ENCODE data around the gene TMEM120A. TPM values are rescaled to one million over a fixed set of nuclear protein-coding genes. Genes with fewer than 3 reads are reported as not detected.
"Not testable (repeated sequence)": the region's sequence is repeated elsewhere in the genome, so short reads cannot be mapped to it uniquely, and the experiment has no call there.

TMEM120A gene
- total and polyA plus RNA-seq, 2 experiments from 2014 or later, result 24.6 to 56.9 TPM

DNA sequence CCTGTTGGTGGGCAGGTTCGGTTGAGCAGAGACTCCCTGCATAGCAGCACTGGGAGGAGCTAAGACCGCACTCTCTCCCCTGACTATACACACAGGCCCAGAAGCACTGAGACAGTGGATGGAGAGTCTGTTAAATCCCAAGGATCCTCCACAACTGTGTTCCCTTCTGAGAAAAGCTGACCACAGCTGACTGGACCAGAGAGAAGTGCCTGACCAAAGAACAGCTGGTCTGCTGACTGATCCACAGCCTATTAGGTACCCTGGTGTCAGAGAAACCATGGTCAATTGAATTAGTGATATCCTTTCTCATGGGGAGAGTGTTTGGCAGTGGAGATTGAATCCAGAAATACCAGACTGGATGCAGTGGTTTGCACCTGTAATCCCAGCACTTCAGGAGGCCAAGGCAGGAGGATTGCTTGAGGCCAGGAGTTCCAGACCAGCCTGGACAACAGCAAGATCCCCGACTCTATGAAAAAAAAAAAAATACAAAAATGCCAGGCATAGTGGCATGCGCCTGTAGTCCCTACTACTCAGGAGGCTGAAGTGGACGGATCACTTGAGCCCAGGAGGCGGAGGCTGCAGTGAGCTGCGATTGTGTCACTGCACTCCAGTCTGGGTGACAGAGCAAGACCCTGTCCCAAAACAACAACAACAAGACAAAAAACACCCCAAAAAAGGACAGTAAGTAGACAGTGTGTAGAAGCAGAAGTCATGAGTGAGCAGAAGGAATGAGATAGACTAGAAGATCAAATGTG is 27.8 kb upstream of the TMEM120A start:
- Histone ChIP-seq H3K27me3 (no peaks in the 10 kb centered on the region), H3K36me3 (no peaks in the 10 kb centered on the region), H3K4me3 (no peak overlapping the region), H3K27ac (no peak overlapping the region), H3K4me1 (ENCODE audit: low read depth) (no peaks in the 10 kb centered on the region), H3K9me3 (ENCODE audit: low read depth) (no peaks in the 10 kb centered on the region)
- TF ChIP-seq, protein P1, sequence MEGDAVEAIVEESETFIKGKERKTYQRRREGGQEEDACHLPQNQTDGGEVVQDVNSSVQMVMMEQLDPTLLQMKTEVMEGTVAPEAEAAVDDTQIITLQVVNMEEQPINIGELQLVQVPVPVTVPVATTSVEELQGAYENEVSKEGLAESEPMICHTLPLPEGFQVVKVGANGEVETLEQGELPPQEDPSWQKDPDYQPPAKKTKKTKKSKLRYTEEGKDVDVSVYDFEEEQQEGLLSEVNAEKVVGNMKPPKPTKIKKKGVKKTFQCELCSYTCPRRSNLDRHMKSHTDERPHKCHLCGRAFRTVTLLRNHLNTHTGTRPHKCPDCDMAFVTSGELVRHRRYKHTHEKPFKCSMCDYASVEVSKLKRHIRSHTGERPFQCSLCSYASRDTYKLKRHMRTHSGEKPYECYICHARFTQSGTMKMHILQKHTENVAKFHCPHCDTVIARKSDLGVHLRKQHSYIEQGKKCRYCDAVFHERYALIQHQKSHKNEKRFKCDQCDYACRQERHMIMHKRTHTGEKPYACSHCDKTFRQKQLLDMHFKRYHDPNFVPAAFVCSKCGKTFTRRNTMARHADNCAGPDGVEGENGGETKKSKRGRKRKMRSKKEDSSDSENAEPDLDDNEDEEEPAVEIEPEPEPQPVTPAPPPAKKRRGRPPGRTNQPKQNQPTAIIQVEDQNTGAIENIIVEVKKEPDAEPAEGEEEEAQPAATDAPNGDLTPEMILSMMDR (IDR thresholded peaks at IDR 0.05; ENCODE audit: low read depth, low read length), result no peak
- DNase-seq (ENCODE audit: low read depth in 1 of 2, low spot score in 1 of 2), result no peak

DNA sequence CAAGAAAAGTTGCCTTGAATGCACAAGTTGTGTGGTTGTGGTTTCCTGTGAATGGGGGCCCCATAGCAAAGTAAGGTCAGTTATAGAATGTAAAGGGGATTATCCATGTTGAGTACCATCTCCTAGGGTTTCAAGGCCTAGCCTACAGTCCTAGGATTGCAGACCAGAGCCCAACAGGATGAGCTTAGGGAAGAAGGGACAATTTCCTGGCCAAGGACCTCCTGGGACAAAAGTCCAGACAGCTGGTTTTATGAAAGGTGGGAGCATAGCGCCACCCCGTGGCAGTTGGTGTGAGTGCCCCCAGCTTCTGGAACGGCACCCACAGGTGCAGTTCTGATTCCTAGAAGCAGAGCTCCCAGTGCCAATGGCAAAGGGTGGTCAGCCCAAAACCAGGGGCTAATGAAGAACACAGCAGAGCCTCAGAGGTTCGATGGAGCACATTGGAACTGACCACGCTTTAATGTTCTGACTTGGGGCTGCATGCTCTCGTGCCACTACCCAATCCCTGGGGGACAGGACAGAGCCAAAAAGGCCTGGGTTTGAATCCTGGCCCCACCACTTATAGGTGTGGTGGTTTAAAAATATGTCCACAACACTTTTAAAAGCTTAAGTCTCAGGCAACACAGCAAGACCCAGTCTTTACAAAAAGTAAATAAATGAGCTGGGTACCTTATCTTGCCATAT is 25.8 kb upstream of the TMEM120A start:
- Histone ChIP-seq H3K4me1 (ENCODE audit: low read depth) (peaks cover 8% of the 10 kb centered on the region), H3K27ac (no peak overlapping the region), H3K36me3 (no peaks in the 10 kb centered on the region), H3K27me3 (no peaks in the 10 kb centered on the region), H3K9me3 (ENCODE audit: low read depth) (no peaks in the 10 kb centered on the region), H3K4me3 (no peak overlapping the region)
- DNase-seq (ENCODE audit: low read depth in 1 of 2, low spot score in 1 of 2), result peak; percentile 73 to 82
- TF ChIP-seq, protein P1 (IDR thresholded peaks at IDR 0.05; ENCODE audit: low read depth, low read length), result peak; percentile 92

DNA sequence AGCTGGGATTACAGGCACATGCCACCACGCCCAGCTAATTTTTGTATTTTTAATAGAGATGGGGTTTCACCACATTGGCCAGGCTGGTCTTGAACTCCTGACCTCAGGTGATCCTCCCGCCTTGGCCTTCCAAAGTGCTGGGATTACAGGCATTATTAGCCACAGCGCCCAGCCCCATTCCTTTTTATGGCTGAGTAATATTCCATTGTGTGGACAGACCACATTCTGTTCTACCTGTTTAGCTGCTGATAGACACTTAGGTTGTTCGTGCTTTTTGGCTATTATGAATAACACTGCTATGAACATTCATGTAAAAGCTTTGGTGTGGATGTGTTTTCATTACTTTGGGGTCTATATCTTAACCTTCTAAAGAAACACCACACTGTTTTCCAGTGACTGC is 24.1 kb upstream of the TMEM120A start:
- not testable (repeated sequence) for H3K4me1 ChIP-seq (ENCODE audit: low read depth); DNase-seq (ENCODE audit: low read depth in 1 of 2, low spot score in 1 of 2); H3K9me3 ChIP-seq (ENCODE audit: low read depth); H3K27ac ChIP-seq; H3K27me3 ChIP-seq; H3K36me3 ChIP-seq; H3K4me3 ChIP-seq

DNA sequence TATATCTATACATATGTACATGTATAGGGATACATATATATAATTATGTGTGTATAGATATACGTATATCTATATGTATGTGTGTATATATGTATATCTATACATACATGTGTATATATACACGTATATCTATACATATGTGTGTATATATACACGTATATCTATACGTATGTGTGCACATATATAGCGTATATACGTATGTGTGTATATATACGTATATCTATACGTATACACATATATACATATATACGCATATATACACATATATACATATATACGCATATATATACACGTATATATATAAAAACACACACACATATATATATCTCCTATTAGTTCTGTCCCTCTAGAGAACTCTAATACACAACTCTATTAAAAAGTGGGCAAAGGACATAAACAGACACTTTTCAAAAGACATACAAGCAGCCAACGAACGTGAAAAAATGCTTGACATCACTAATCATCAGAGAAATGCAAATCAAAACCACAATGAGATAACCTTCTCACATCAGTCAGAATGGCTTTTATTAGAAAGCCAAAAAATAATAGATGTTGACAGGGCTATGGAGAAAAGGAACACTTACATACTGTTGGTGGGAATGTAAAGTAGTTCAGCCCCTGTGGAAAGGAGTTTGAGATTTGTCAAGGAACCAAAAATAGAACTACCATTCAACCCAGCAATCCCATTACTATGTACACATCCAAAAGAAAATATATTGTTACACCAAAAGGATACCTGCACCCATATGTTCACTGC is 22.0 kb upstream of the TMEM120A start:
- Histone ChIP-seq H3K4me1 (ENCODE audit: low read depth) (peaks cover 12% of the 10 kb centered on the region), H3K27me3 (no peaks in the 10 kb centered on the region), H3K36me3 (no peaks in the 10 kb centered on the region), H3K9me3 (ENCODE audit: low read depth) (no peaks in the 10 kb centered on the region), H3K27ac (peak overlapping the region; percentile 67), H3K4me3 (no peak overlapping the region)
- TF ChIP-seq, protein P1 (IDR thresholded peaks at IDR 0.05; ENCODE audit: low read depth, low read length), result no peak
- DNase-seq (ENCODE audit: low read depth in 1 of 2, low spot score in 1 of 2), result peak; percentile 19 to 76

DNA sequence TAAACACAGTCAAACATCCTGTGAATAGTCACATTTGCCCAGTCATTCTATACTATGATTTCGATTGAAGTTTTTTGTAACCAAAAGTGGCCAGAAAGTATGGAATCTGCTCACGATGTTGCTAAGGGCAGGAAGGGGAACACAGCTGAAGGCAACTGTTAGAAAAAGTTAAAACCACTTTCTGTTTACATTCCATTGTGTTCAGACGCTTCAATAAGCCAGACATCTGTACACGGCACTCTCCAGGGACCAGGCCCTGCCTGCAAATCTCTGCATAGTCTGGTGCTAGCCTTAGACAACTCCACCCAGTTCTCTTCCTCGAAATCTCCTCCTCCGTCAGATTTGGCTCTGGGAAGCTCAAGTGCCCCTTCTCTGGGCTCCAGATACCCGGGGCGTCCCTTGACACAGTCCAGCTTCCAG is 17.1 kb upstream of the TMEM120A start:
- no peaks in the 10 kb centered on the region for H3K27me3 ChIP-seq
- no peaks in the 10 kb centered on the region for H3K36me3 ChIP-seq
- H3K4me1 ChIP-seq (ENCODE audit: low read depth), result peaks cover 9% of the 10 kb centered on the region
- H3K4me3 ChIP-seq, result no peak overlapping the region
- DNase-seq (ENCODE audit: low read depth in 1 of 2, low spot score in 1 of 2), result peak; percentile 79 to 81
- H3K27ac ChIP-seq, result peak overlapping the region; percentile 91
- no peaks in the 10 kb centered on the region for H3K9me3 ChIP-seq (ENCODE audit: low read depth)
- TF ChIP-seq, protein P1 (IDR thresholded peaks at IDR 0.05; ENCODE audit: low read depth, low read length), result no peak

All from cardiac muscle cell (in vitro differentiated cells and primary cell).